Endothelial cell of hepatic sinusoid (primary cell): ENCODE measurements around the gene LDLRAD1.
"Not testable (repeated sequence)": the region's sequence is repeated elsewhere in the genome, so short reads cannot be mapped to it uniquely, and the experiment has no call there.

ENCODE experiments used
- in situ Hi-C: cut with HindIII; loops from 2 replicates; pipeline ENCODE4 v1.10.0; 2017; ENCODE audit warnings: low sequenced_read_pairs

LDLRAD1 gene

GRCh38 chr1:53998223-53998622 lies 19.8 kb downstream of the LDLRAD1 start:
- in situ Hi-C loops = no loop called here

- in situ Hi-C loops = no loop called here
Observed at GRCh38 chr1:53995683-53996082, 22.3 kb downstream of the LDLRAD1 start.

- in situ Hi-C loops = not testable (repeated sequence)
Observed at GRCh38 chr1:53994516-53994915, 23.5 kb downstream of the LDLRAD1 start.

- in situ Hi-C loops = no loop called here
Observed at GRCh38 chr1:53992085-53992874, 25.7 kb downstream of the LDLRAD1 start.

- in situ Hi-C loops = no loop called here
Observed at GRCh38 chr1:53987880-53988279, 30.1 kb downstream of the LDLRAD1 start.

- in situ Hi-C loops = no loop called here
Observed at GRCh38 chr1:53986458-53986857, 31.5 kb downstream of the LDLRAD1 start.

GRCh38 chr1:53984726-53985125 lies 33.3 kb downstream of the LDLRAD1 start:
- in situ Hi-C loops = no loop called here

- in situ Hi-C loops = no loop called here
Observed at GRCh38 chr1:53982763-53983104, 35.3 kb downstream of the LDLRAD1 start.

GRCh38 chr1:53982034-53982762 lies 35.8 kb downstream of the LDLRAD1 start:
- in situ Hi-C loops = no loop called here

- in situ Hi-C loops = no loop called here
Observed at GRCh38 chr1:53981220-53981619, 36.8 kb downstream of the LDLRAD1 start.

- in situ Hi-C loops = no loop called here
Observed at GRCh38 chr1:53979712-53980450, 38.1 kb downstream of the LDLRAD1 start.

- in situ Hi-C loops = no loop called here
Observed at GRCh38 chr1:53975861-53976260, 42.1 kb downstream of the LDLRAD1 start.

GRCh38 chr1:53971718-53972117 lies 46.3 kb downstream of the LDLRAD1 start:
- in situ Hi-C loops = loop anchor here (5.0 kb wide), 2 partner anchors 41 to 104 kb away; no protein-coding TSS in a partner anchor

- in situ Hi-C loops = not testable (repeated sequence)
Observed at GRCh38 chr1:53969323-53969722, 48.7 kb downstream of the LDLRAD1 start.

- in situ Hi-C loops = no loop called here
Observed at GRCh38 chr1:53968125-53968513, 49.9 kb downstream of the LDLRAD1 start.

- in situ Hi-C loops = no loop called here
Observed at GRCh38 chr1:53967409-53968124, 50.4 kb downstream of the LDLRAD1 start.

- in situ Hi-C loops = no loop called here
Observed at GRCh38 chr1:53966794-53967193, 51.2 kb downstream of the LDLRAD1 start.

- in situ Hi-C loops = no loop called here
Observed at GRCh38 chr1:53964109-53964508, 53.9 kb downstream of the LDLRAD1 start.

GRCh38 chr1:53963460-53963859 lies 54.5 kb downstream of the LDLRAD1 start:
- in situ Hi-C loops = no loop called here

GRCh38 chr1:53962395-53962794 lies 55.6 kb downstream of the LDLRAD1 start:
- in situ Hi-C loops = no loop called here

- in situ Hi-C loops = no loop called here
Observed at GRCh38 chr1:53959664-53960250, 58.2 kb downstream of the LDLRAD1 start.
